Fibroblast of villous mesenchyme (primary cell): ENCODE results near the gene MAPKAP1. TPM values are rescaled to one million over a fixed set of nuclear protein-coding genes. Genes with fewer than 3 reads are reported as not detected.

Experiments used
- DNase-seq: peaks from one replicate; pipeline ENCODE4 v3.0.0-alpha.2; 2010; ENCODE audit warnings: low read depth
- H3K4me3 ChIP-seq: 2 replicates; pipeline ENCODE4 v1.5.1; 2011; ENCODE audit warnings: low read depth, mild to moderate bottlenecking, low read length
- CTCF ChIP-seq: IDR thresholded peaks from 2 replicates; pipeline ENCODE4 v1.5.1; 2012; ENCODE audit warnings: low read depth, mild to moderate bottlenecking, low read length; ENCODE audit not compliant: insufficient read depth
- total RNA-seq: library from RNA; depleted of rRNA; stranded (reverse); fragments of >200 nt; gene quantifications from 2 replicates; pipeline ENCODE4 v1.2.3, GENCODE V29; 2012

Gene MAPKAP1
- total RNA-seq, 1 donor = 92.0 TPM

GRCh38 chr9:125660557-125660956, 46.5 kb downstream of the MAPKAP1 start:
- H3K4me3 ChIP-seq = no peak overlapping the region
- TF ChIP-seq CTCF = no peak
- DNase-seq = no peak

DNA sequence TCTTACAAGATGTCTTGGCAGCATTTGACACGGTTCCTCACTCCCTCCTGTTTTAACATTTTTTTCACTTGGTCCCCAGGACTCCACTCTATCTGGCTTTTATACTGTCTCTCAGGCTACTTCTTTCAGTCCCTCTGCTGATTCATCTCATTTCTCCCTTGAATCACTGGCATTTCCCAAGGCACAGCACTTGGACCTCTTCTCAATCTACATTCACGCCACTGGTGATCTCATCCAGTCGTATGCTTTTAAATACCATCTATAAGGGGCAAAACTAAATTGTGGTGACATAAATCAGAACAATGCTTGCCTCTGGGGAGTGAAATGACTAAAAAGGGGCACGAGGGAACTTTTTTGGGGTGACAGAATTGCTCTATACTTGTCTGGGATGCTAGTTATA, 47.1 kb downstream of the MAPKAP1 start:
- TF ChIP-seq CTCF = no peak
- no peak overlapping the region for H3K4me3 ChIP-seq
- no peak for DNase-seq

DNA sequence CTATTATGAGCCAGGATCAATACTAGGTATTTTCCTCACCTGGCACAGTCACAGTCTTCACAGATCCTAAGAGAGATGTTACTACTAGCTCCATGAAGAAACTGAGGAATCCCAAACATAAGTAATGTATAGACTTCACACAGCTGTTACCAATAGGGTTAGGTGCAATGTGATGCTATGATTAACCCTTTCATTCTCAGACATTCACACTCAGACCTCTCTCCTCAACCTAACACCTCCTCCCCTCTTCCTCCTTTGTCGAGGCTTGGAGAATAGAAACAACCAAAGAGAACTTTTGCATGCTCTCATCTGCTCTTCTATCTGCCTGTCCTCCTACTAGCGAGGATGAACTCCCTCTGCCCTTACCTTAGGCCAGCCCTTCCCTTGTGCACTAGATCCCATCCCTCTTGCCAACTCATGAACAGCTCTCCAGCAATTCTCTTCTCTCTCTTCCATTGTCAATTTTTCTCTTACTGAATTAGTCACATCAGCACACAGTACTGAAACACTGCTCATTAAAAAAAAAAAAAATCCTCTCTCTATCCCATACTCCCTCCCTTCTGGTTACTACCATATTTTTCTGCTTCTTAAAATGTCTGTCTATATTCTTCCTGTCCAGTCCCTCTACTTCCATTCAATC, 47.7 kb downstream of the MAPKAP1 start:
- no peak for TF ChIP-seq CTCF
- DNase-seq = no peak
- no peak overlapping the region for H3K4me3 ChIP-seq

GRCh38 chr9:125656560-125656959, 50.4 kb downstream of the MAPKAP1 start:
- H3K4me3 ChIP-seq = no peak overlapping the region
- no peak for TF ChIP-seq CTCF
- DNase-seq = no peak

GRCh38 chr9:125655691-125656410, 51.2 kb downstream of the MAPKAP1 start:
- DNase-seq = no peak
- no peak overlapping the region for H3K4me3 ChIP-seq
- no peak for TF ChIP-seq CTCF

- no peak overlapping the region for H3K4me3 ChIP-seq
- no peak for DNase-seq
- TF ChIP-seq CTCF = no peak
Measured at GRCh38 chr9:125655066-125655633, 51.9 kb downstream of the MAPKAP1 start.
